Caco-2 (cell line): ENCODE data around the gene GFRA4. TPM values are rescaled to one million over a fixed set of nuclear protein-coding genes. Genes with fewer than 3 reads are reported as not detected.

Source experiments
- BruUV-seq: library from RNA; stranded (reverse); fragments of 400-500 nt; replicated peaks from 2 replicates; lab custom pipeline; 2021; lab: Mats Ljungman, UMichigan
- CTCF ChIA-PET: fragments of 300-600 bp; sonication (Branson Sonifier 250); formaldehyde crosslinking; loops from one replicate; lab custom pipeline; 2022; ENCODE audit warnings: antibody characterized with exemption; lab: Charles Lee
- POLR2A ChIA-PET: fragments of 300-600 bp; sonication (Branson Sonifier 250); formaldehyde crosslinking; loops from one replicate; lab custom pipeline; 2022; ENCODE audit warnings: antibody characterized with exemption; lab: Charles Lee
- DNase-seq, 2 experiments: peaks; one replicate each; pipeline versions ENCODE4 v3.0.0 to v3.0.0-alpha.2; 2020 to 2022
- H3K27me3 ChIP-seq: replicated peaks from 2 replicates; pipeline ENCODE4 v1.6.0; 2011; ENCODE audit warnings: low read length; ENCODE audit not compliant: control insufficient read depth, insufficient read depth
- H3K36me3 ChIP-seq: 2 replicates; pipeline ENCODE4 v1.5.1; 2011; ENCODE audit warnings: low read length; ENCODE audit not compliant: control insufficient read depth, insufficient read depth
- H3K4me1 ChIP-seq: fragments of 250-450 bp; sonication (Bioruptor Pico); 2 replicates; pipeline ENCODE4 v1.5.1; 2020; ENCODE audit warnings: mild to moderate bottlenecking
- H3K4me3 ChIP-seq: 2 replicates; pipeline ENCODE4 v1.5.1; 2011; ENCODE audit warnings: low read depth, mild to moderate bottlenecking, control low read depth, low read length
- H3K9me3 ChIP-seq: fragments of 250-450 bp; sonication (Bioruptor Pico); 2 replicates; pipeline ENCODE4 v1.5.1; 2020; ENCODE audit warnings: mild to moderate bottlenecking, moderate library complexity
- H3K27ac Mint-ChIP-seq: one replicate; pipeline ENCODE4 v1.8.0; 2022; ENCODE audit warnings: mixed read lengths; ENCODE audit not compliant: unreplicated experiment
- H3K27me3 Mint-ChIP-seq: one replicate; pipeline ENCODE4 v1.8.0; 2022; ENCODE audit warnings: mixed read lengths; ENCODE audit not compliant: insufficient read depth, unreplicated experiment
- H3K36me3 Mint-ChIP-seq: one replicate; pipeline ENCODE4 v1.8.0; 2022; ENCODE audit warnings: mild to moderate bottlenecking, mixed read lengths; ENCODE audit not compliant: insufficient read depth, unreplicated experiment
- H3K4me1 Mint-ChIP-seq: one replicate; pipeline ENCODE4 v1.8.0; 2022; ENCODE audit warnings: low read depth, mixed read lengths; ENCODE audit not compliant: unreplicated experiment
- H3K4me3 Mint-ChIP-seq: one replicate; pipeline ENCODE4 v1.8.0; 2022; ENCODE audit warnings: mild to moderate bottlenecking, moderate library complexity, mixed read lengths; ENCODE audit not compliant: unreplicated experiment
- H3K9me3 Mint-ChIP-seq: one replicate; pipeline ENCODE4 v1.8.0; 2022; ENCODE audit warnings: mixed read lengths; ENCODE audit not compliant: unreplicated experiment
- CTCF ChIP-seq, 2 experiments: fragments of 200-600 bp in 1 of 2; IDR thresholded peaks; 1 replicate in 1 of 2; 2 replicates in 1 of 2; pipeline versions ENCODE4 v1.5.1 to v1.8.0; 2011 to 2022; ENCODE audit warnings: antibody characterized with exemption in 1 of 2, control low read depth in 1 of 2, inconsistent platforms in 1 of 2, low read depth in 1 of 2, low read length in 1 of 2, mild to moderate bottlenecking in 1 of 2, moderate library complexity in 1 of 2; ENCODE audit not compliant: insufficient read depth in 1 of 2, severe bottlenecking in 1 of 2, unreplicated experiment in 1 of 2
- intact Hi-C: fragments of 100-400 bp; cut with micrococcal nuclease; formaldehyde crosslinking; loops from one replicate; pipeline ENCODE4 v1.10.0; 2022; ENCODE audit not compliant: unreplicated experiment
- total RNA-seq: library from RNA; stranded (reverse); gene quantifications from 2 replicates; pipeline ENCODE4 v1.2.3, GENCODE V29; 2022

The GFRA4 gene
- total RNA-seq, 1 experiment from 2014 or later: not detected

- Mint-ChIP-seq H3K9me3 (no peaks in the 10 kb centered on the region), H3K27me3 (peaks cover 3% of the 10 kb centered on the region), H3K4me1 (no peaks in the 10 kb centered on the region), H3K36me3 (no peaks in the 10 kb centered on the region), H3K27ac (no peak overlapping the region), H3K4me3 (no peak overlapping the region)
- Histone ChIP-seq H3K9me3 (no peaks in the 10 kb centered on the region), H3K36me3 (no peaks in the 10 kb centered on the region), H3K4me3 (no peak overlapping the region), H3K27me3 (no peaks in the 10 kb centered on the region), H3K4me1 (no peaks in the 10 kb centered on the region)
- no peak for TF ChIP-seq CTCF (IDR thresholded peaks at IDR 0.05; ENCODE audit: insufficient read depth in 1 of 2, low read depth in 1 of 2, low read length in 1 of 2, severe bottlenecking in 1 of 2, unreplicated experiment in 1 of 2)
- ChIA-PET POLR2A (no interaction called here), CTCF (interaction anchor here (0.6 kb wide), 1 partner anchor 53 kb away, joined by 3 read pairs; no protein-coding TSS in a partner anchor)
- DNase-seq: no peak
- intact Hi-C loops: no loop called here
- no TSS peak for BruUV-seq
These were observed 5.0 kb downstream of the GFRA4 start for GRCh38 chr20:3658019-3658715.

GRCh38 chr20:3655131-3655405, 8.1 kb downstream of the GFRA4 start:
- TF ChIP-seq CTCF (IDR thresholded peaks at IDR 0.05; ENCODE audit: insufficient read depth in 1 of 2, low read depth in 1 of 2, low read length in 1 of 2, severe bottlenecking in 1 of 2, unreplicated experiment in 1 of 2): no peak
- Mint-ChIP-seq H3K27ac (no peak overlapping the region), H3K27me3 (no peaks in the 10 kb centered on the region), H3K4me1 (no peaks in the 10 kb centered on the region), H3K4me3 (no peak overlapping the region), H3K9me3 (no peaks in the 10 kb centered on the region), H3K36me3 (no peaks in the 10 kb centered on the region)
- Histone ChIP-seq H3K9me3 (no peaks in the 10 kb centered on the region), H3K27me3 (no peaks in the 10 kb centered on the region), H3K4me1 (no peaks in the 10 kb centered on the region), H3K36me3 (no peaks in the 10 kb centered on the region), H3K4me3 (no peak overlapping the region)
- intact Hi-C loops: no loop called here
- POLR2A ChIA-PET: no interaction called here
- CTCF ChIA-PET: no interaction called here
- no peak for DNase-seq
- no TSS peak for BruUV-seq

GRCh38 chr20:3654326-3655130, 8.7 kb downstream of the GFRA4 start:
- TF ChIP-seq CTCF (IDR thresholded peaks at IDR 0.05; ENCODE audit: insufficient read depth in 1 of 2, low read depth in 1 of 2, low read length in 1 of 2, severe bottlenecking in 1 of 2, unreplicated experiment in 1 of 2): no peak

More at GRCh38 chr20:3654326-3655130, 8.7 kb downstream of the GFRA4 start:
- DNase-seq: no peak
- intact Hi-C loops: no loop called here
- CTCF ChIA-PET: interaction anchor here (0.9 kb wide), 1 partner anchor 22 kb away, joined by 3 read pairs; no protein-coding TSS in a partner anchor
- H3K36me3 Mint-ChIP-seq: no peaks in the 10 kb centered on the region
- Histone ChIP-seq H3K36me3 (no peaks in the 10 kb centered on the region), H3K4me1 (no peaks in the 10 kb centered on the region), H3K9me3 (no peaks in the 10 kb centered on the region), H3K27me3 (no peaks in the 10 kb centered on the region), H3K4me3 (no peak overlapping the region)
- H3K9me3 Mint-ChIP-seq: no peaks in the 10 kb centered on the region
- BruUV-seq: no TSS peak
- no peaks in the 10 kb centered on the region for H3K4me1 Mint-ChIP-seq
- H3K27me3 Mint-ChIP-seq: no peaks in the 10 kb centered on the region
- no peak overlapping the region for H3K27ac Mint-ChIP-seq
- POLR2A ChIA-PET: no interaction called here
- no peak overlapping the region for H3K4me3 Mint-ChIP-seq
